ENCODE data around the gene IL34. TPM values are rescaled to one million over a fixed set of nuclear protein-coding genes. Genes with fewer than 3 reads are reported as not detected.

IL34 gene
- total and polyA plus RNA-seq, 2 of the 13 experiments (the other 11 are each of a cell fraction or from before 2014, with no cell fraction given): 1.2 to 1.3 TPM

- TF ChIP-seq BHLHE40 (IDR thresholded peaks at IDR 0.05; ENCODE audit: low read length) (0 out of 2 replicates have a peak, but pooled peaks have one; percentile 17), PHF8 (CRISPR knock-in tag; IDR thresholded peaks at IDR 0.05) (no peak), ZNF768 (CRISPR knock-in tag; IDR thresholded peaks at IDR 0.05) (peak; percentile 78), STAG1 (CRISPR knock-in tag; IDR thresholded peaks at IDR 0.05) (peak; percentile 35), ZMYM3 (CRISPR knock-in tag; IDR thresholded peaks at IDR 0.05) (0 out of 2 replicates have a peak, but pooled peaks have one; percentile 18), ZNF598 (CRISPR knock-in tag; IDR thresholded peaks at IDR 0.05; ENCODE audit: borderline replicate concordance) (no peak; the same call in 1 of the 2 replicates), FOSL1 (CRISPR knock-in tag; IDR thresholded peaks at IDR 0.05; ENCODE audit: borderline replicate concordance) (no peak), ZFX (CRISPR knock-in tag; IDR thresholded peaks at IDR 0.05; ENCODE audit: low read depth) (peak; percentile 21), TBX2 (CRISPR knock-in tag; IDR thresholded peaks at IDR 0.05; ENCODE audit: borderline replicate concordance) (peak; percentile 56; the same call in 1 of the 2 replicates), GTF2F1 (IDR thresholded peaks at IDR 0.05; ENCODE audit: low read length) (no peak), ZNF607 (CRISPR knock-in tag; IDR thresholded peaks at IDR 0.05; ENCODE audit: borderline replicate concordance) (no peak), SRSF1 (optimal IDR thresholded peaks at IDR 0.05; ENCODE audit: low read depth, low read length) (peak; percentile 78), ZNF205 (CRISPR knock-in tag; IDR thresholded peaks at IDR 0.05) (no peak), SP5 (CRISPR knock-in tag; IDR thresholded peaks at IDR 0.05; ENCODE audit: borderline replicate concordance, low read depth) (0 out of 2 replicates have a peak, but pooled peaks have one; percentile 18), MAFK (conservative IDR thresholded peaks at IDR 0.05 in 1 of 2, IDR thresholded peaks at IDR 0.05 in 1 of 2; ENCODE audit: low read length in 2 of 2) (0 out of 4 replicates have a peak, but pooled peaks of 1 of the 2 experiments have one; percentile 8), ATF7-NPFF (CRISPR knock-in tag; IDR thresholded peaks at IDR 0.05; ENCODE audit: low read depth) (0 out of 2 replicates have a peak, but pooled peaks have one; percentile 35)
- TF ChIP-seq, protein P1, sequence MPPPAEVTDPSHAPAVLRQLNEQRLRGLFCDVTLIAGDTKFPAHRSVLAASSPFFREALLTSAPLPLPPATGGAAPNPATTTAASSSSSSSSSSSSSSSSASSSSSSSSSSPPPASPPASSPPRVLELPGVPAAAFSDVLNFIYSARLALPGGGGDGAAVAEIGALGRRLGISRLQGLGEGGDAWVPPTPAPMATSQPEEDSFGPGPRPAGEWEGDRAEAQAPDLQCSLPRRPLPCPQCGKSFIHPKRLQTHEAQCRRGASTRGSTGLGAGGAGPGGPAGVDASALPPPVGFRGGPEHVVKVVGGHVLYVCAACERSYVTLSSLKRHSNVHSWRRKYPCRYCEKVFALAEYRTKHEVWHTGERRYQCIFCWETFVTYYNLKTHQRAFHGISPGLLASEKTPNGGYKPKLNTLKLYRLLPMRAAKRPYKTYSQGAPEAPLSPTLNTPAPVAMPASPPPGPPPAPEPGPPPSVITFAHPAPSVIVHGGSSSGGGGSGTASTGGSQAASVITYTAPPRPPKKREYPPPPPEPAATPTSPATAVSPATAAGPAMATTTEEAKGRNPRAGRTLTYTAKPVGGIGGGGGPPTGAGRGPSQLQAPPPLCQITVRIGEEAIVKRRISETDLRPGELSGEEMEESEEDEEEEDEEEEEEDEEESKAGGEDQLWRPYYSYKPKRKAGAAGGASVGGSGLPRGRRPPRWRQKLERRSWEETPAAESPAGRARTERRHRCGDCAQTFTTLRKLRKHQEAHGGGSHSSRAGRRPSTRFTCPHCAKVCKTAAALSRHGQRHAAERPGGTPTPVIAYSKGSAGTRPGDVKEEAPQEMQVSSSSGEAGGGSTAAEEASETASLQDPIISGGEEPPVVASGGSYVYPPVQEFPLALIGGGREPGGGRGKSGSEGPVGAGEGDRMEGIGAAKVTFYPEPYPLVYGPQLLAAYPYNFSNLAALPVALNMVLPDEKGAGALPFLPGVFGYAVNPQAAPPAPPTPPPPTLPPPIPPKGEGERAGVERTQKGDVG (CRISPR knock-in tag; IDR thresholded peaks at IDR 0.05; ENCODE audit: borderline replicate concordance): peak; percentile 5; the same call in 1 of the 2 replicates
These were observed 56.9 kb downstream of the IL34 start (continued) for GRCh38 chr16:70703041-70703834.
